HG03039 (cell line): Measurements from ENCODE around the gene HRH1.
A peak's percentile ranks its signal among the peaks of the same experiment; 100 is the strongest.

ENCODE experiments used
- ATAC-seq: cut with Tn5 transposase; IDR thresholded peaks from one replicate; pipeline ENCODE4 v1.9.1; 2021; ENCODE audit warnings: mild to moderate bottlenecking, moderate library complexity; ENCODE audit not compliant: unreplicated experiment

HRH1 gene

GRCh38 chr3:11275926-11276325 is 121.6 kb downstream of the HRH1 start:
- no peak for ATAC-seq

- ATAC-seq, result no peak
These were observed 122.6 kb downstream of the HRH1 start for GRCh38 chr3:11276901-11277300.

- no peak for ATAC-seq
These were observed 128.2 kb downstream of the HRH1 start for GRCh38 chr3:11282250-11283138.

- no peak for ATAC-seq
These were observed 128.8 kb downstream of the HRH1 start for GRCh38 chr3:11283139-11283475.

GRCh38 chr3:11284011-11284410 is 129.7 kb downstream of the HRH1 start:
- ATAC-seq, result no peak

GRCh38 chr3:11285471-11285870 is 131.2 kb downstream of the HRH1 start:
- no peak for ATAC-seq

GRCh38 chr3:11287404-11287803 is 133.1 kb downstream of the HRH1 start:
- ATAC-seq, result no peak

- ATAC-seq, result no peak
These were observed 133.8 kb downstream of the HRH1 start for GRCh38 chr3:11288021-11288491.

GRCh38 chr3:11288786-11289637 is 134.7 kb downstream of the HRH1 start:
- peak; percentile 61 for ATAC-seq

- no peak for ATAC-seq
These were observed 135.6 kb downstream of the HRH1 start for GRCh38 chr3:11289864-11290263.

- ATAC-seq, result no peak
These were observed 136.7 kb downstream of the HRH1 start for GRCh38 chr3:11290743-11291680.

- ATAC-seq, result no peak
These were observed 137.5 kb downstream of the HRH1 start for GRCh38 chr3:11291808-11292207.

GRCh38 chr3:11297126-11297525 is 142.8 kb downstream of the HRH1 start:
- ATAC-seq, result no peak

- ATAC-seq, result no peak
These were observed 146.7 kb downstream of the HRH1 start for GRCh38 chr3:11300970-11301369.

GRCh38 chr3:11302444-11302843 is 148.2 kb downstream of the HRH1 start:
- no peak for ATAC-seq

GRCh38 chr3:11304175-11304574 is 149.9 kb downstream of the HRH1 start:
- no peak for ATAC-seq

- ATAC-seq, result no peak
These were observed 151.2 kb downstream of the HRH1 start for GRCh38 chr3:11305509-11305908.

GRCh38 chr3:11306817-11307589 is 152.7 kb downstream of the HRH1 start:
- ATAC-seq, result no peak

GRCh38 chr3:11307830-11308432 is 153.6 kb downstream of the HRH1 start:
- ATAC-seq, result no peak

GRCh38 chr3:11310258-11310657 is 156.0 kb downstream of the HRH1 start:
- no peak for ATAC-seq
